ENCODE measurements around the gene ZNF692.

The ZNF692 gene

GRCh38 chr1:248849152-248849551, 9.7 kb downstream of the ZNF692 start:
- no peak overlapping the region for H3K4me3 ChIP-seq (ENCODE audit: low read length)
- no peak for TF ChIP-seq CTCF (IDR thresholded peaks at IDR 0.05; ENCODE audit: insufficient read depth, low read depth, low read length, missing control alignments)
- no peak for DNase-seq (ENCODE audit: low read depth)

- H3K4me3 ChIP-seq (ENCODE audit: low read length), result no peak overlapping the region
- no peak for TF ChIP-seq CTCF (IDR thresholded peaks at IDR 0.05; ENCODE audit: insufficient read depth, low read depth, low read length, missing control alignments)
- DNase-seq (ENCODE audit: low read depth), result no peak
These were observed 10.3 kb downstream of the ZNF692 start for GRCh38 chr1:248848602-248849001.

GRCh38 chr1:248847956-248848561, 10.8 kb downstream of the ZNF692 start:
- no peak overlapping the region for H3K4me3 ChIP-seq (ENCODE audit: low read length)
- DNase-seq (ENCODE audit: low read depth), result no peak
- TF ChIP-seq CTCF (IDR thresholded peaks at IDR 0.05; ENCODE audit: insufficient read depth, low read depth, low read length, missing control alignments), result no peak

GRCh38 chr1:248847181-248847955, 11.5 kb downstream of the ZNF692 start:
- no peak overlapping the region for H3K4me3 ChIP-seq (ENCODE audit: low read length)
- TF ChIP-seq CTCF (IDR thresholded peaks at IDR 0.05; ENCODE audit: insufficient read depth, low read depth, low read length, missing control alignments), result no peak
- no peak for DNase-seq (ENCODE audit: low read depth)

GRCh38 chr1:248844526-248844925, 14.4 kb downstream of the ZNF692 start:
- no peak for TF ChIP-seq CTCF (IDR thresholded peaks at IDR 0.05; ENCODE audit: insufficient read depth, low read depth, low read length, missing control alignments)
- DNase-seq (ENCODE audit: low read depth), result no peak

GRCh38 chr1:248843687-248844086, 15.2 kb downstream of the ZNF692 start:
- no peak for DNase-seq (ENCODE audit: low read depth)
- H3K4me3 ChIP-seq (ENCODE audit: low read length), result no peak overlapping the region
- TF ChIP-seq CTCF (IDR thresholded peaks at IDR 0.05; ENCODE audit: insufficient read depth, low read depth, low read length, missing control alignments), result no peak

More at GRCh38 chr1:248844526-248844925, 14.4 kb downstream of the ZNF692 start:
- H3K4me3 ChIP-seq (ENCODE audit: low read length), result no peak overlapping the region
